Measurements from ENCODE around the gene CEMIP.

- TF ChIP-seq POLR2A (IDR thresholded peaks at IDR 0.05) = no peak
- no peak for TF ChIP-seq EP300 (IDR thresholded peaks at IDR 0.05)
These were observed 198.5 kb downstream of the CEMIP start for GRCh38 chr15:80977627-80978036.
